Lower lobe of right lung (tissue), 2 donors: ENCODE data around the gene UGT2B10. TPM values are rescaled to one million over a fixed set of nuclear protein-coding genes. Genes with fewer than 3 reads are reported as not detected.

Experiments used
- ATAC-seq, 2 donors: fragments of 200-7000 bp; cut with Tn5 transposase; one replicate each; pipeline ENCODE4 v1.9.1; 2020 to 2022; ENCODE audit warnings: mild to moderate bottlenecking in 2 of 2, moderate library complexity in 2 of 2
- DNase-seq: peaks from one replicate; pipeline ENCODE4 v3.0.0-alpha.2; 2020
- H3K27ac ChIP-seq: fragments of 200-600 bp; one replicate; pipeline ENCODE4 v1.8.0; 2022
- H3K27me3 ChIP-seq: fragments of 200-600 bp; one replicate; pipeline ENCODE4 v1.8.0; 2022; ENCODE audit warnings: low read depth
- H3K36me3 ChIP-seq: fragments of 200-600 bp; one replicate; pipeline ENCODE4 v1.8.0; 2022; ENCODE audit warnings: mild to moderate bottlenecking
- H3K4me1 ChIP-seq: fragments of 200-600 bp; one replicate; pipeline ENCODE4 v1.8.0; 2022
- H3K4me3 ChIP-seq: fragments of 200-600 bp; one replicate; pipeline ENCODE4 v1.8.0; 2022; ENCODE audit warnings: mild to moderate bottlenecking
- H3K9me3 ChIP-seq: fragments of 200-600 bp; one replicate; pipeline ENCODE4 v1.8.0; 2022
- intact Hi-C: fragments of 100-400 bp; cut with DNase I; formaldehyde crosslinking; loops from one replicate; pipeline ENCODE4 v1.11.0; 2022
- total RNA-seq: library from RNA; stranded (reverse); fragmentation: NEBNext Ultra II Directional; extraction: Animal tissue kit (Norgen Biotek cat#: 25700); gene quantifications from one replicate; pipeline ENCODE4 v1.2.1, GENCODE V29; 2021
- TF ChIP-seq, protein P1 (sequence below): fragments of 200-600 bp; IDR thresholded peaks from one replicate; pipeline ENCODE4 v1.8.0; 2022; ENCODE audit warnings: antibody characterized with exemption, mild to moderate bottlenecking
- donor health status: DM: no; HTN: yes; CAD: no; lungs with severe emphysema.

Gene UGT2B10
- total RNA-seq, 1 donor from 2014 or later = not detected

DNA sequence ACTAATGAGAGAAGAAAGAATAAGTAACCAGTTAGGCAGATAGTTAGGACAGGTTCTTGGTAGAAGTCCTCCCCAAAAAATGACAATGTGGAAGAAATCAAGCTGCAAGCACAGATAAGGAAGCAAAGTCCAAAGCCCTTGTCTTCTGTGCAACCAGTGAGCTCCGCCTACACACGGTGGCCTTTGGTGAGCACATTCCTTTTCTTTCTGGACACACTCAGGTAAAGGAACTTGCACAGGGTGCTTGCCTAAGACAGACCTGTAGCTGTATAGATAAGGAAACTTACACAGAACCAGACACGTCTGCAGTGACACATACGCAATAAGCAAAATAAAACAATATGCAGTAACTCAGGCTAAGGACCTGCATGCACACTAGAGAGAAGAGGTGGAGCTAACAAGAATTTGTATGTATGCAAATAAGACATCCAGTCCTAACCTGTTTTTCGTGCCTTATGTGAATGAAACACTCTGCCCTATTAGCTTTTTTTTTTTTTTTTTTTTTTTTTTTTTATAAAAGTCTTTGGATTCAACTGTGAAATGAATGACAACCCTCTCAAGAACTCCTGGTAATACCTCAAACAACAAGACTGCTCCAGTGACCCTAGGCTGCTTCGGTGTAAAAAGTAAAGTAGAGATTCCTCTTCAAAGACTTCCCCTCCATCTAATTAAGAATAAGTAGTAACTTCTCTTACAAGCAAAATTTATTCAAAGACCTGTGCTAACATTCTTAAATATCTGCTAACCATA, 48.8 kb downstream of the UGT2B10 start:
- intact Hi-C loops = no loop called here
- Histone ChIP-seq H3K4me3 (no peak overlapping the region), H3K4me1 (no peaks in the 10 kb centered on the region), H3K27ac (no peak overlapping the region), H3K27me3 (no peaks in the 10 kb centered on the region), H3K9me3 (no peaks in the 10 kb centered on the region), H3K36me3 (no peaks in the 10 kb centered on the region)
- peak; percentile 63 to 77 for ATAC-seq
- TF ChIP-seq, protein P1, sequence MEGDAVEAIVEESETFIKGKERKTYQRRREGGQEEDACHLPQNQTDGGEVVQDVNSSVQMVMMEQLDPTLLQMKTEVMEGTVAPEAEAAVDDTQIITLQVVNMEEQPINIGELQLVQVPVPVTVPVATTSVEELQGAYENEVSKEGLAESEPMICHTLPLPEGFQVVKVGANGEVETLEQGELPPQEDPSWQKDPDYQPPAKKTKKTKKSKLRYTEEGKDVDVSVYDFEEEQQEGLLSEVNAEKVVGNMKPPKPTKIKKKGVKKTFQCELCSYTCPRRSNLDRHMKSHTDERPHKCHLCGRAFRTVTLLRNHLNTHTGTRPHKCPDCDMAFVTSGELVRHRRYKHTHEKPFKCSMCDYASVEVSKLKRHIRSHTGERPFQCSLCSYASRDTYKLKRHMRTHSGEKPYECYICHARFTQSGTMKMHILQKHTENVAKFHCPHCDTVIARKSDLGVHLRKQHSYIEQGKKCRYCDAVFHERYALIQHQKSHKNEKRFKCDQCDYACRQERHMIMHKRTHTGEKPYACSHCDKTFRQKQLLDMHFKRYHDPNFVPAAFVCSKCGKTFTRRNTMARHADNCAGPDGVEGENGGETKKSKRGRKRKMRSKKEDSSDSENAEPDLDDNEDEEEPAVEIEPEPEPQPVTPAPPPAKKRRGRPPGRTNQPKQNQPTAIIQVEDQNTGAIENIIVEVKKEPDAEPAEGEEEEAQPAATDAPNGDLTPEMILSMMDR = no peak
- no peak for DNase-seq

DNA sequence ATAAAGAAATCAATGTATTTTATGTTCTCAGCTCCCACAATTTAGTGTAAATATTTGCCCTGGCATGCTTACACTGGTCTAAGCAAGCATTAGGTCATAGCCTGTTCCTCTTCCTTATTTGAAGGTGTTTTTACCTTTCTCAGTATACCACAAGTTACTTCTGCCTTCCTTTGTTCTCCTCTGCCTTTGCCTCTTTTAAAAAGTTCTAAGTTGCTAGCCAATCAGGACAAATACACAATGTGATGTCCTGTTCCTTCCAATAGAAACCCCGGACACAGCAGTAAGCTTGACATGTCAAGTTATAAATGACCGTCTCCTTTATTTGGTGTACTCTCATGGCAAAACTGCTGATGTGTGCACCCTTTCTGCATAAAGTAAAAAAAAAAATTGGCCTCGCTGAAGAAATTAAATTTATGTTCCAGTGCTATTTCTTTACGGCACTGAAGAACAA, 49.4 kb downstream of the UGT2B10 start:
- intact Hi-C loops = no loop called here
- Histone ChIP-seq H3K9me3 (no peaks in the 10 kb centered on the region), H3K4me1 (no peaks in the 10 kb centered on the region), H3K27ac (no peak overlapping the region), H3K4me3 (no peak overlapping the region), H3K36me3 (no peaks in the 10 kb centered on the region), H3K27me3 (no peaks in the 10 kb centered on the region)
- ATAC-seq (peak in 1 of 2 donors; percentile 87), DNase-seq (no peak)
- TF ChIP-seq, protein P1 = no peak

DNA sequence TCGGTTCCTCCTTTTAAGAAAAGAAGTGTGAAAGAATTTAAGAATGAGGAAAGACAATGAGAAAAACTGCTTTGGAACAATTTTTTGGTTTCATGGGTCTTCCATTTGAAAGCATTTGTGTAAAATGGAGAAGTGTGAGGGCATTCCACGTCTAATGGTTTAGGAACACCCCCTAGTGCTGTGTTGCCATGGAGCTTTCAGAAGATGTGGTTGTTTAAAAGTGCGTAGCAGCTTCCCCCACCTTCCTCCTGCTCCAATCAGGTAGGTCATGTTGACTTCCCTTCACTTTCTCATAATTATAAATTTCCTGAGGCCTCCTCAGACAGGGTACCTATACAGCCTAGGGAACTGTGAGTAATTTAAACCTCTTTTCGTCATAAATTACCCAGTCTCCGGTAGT, 50.0 kb downstream of the UGT2B10 start:
- TF ChIP-seq, protein P1 = no peak
- Histone ChIP-seq H3K9me3 (no peaks in the 10 kb centered on the region), H3K4me1 (no peaks in the 10 kb centered on the region), H3K27ac (no peak overlapping the region), H3K4me3 (no peak overlapping the region), H3K27me3 (no peaks in the 10 kb centered on the region), H3K36me3 (no peaks in the 10 kb centered on the region)
- ATAC-seq = no peak
- intact Hi-C loops = no loop called here
- DNase-seq = no peak

DNA sequence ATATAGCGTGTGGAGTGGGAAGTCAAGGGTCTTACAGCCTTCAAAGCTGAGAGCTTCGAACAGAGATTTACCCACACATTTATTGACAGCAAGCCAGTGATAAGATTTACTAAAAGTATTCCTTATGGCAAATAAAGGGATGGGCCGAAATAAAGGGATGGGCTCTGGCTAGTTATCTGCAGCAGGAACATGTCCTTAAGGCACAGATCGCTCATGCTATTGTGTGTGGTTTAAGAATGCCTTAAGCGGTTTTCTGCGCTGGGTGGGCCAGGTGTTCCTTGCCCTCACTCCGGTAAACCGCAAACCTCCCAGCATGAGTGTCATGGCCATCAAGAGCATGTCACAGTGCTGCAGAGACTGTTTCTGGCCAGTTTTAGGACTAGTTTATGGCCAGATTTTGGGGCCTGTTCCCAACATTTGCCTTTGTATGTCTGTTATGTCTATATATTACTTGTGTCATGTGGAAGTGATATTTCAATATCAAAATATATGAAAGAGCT, 53.5 kb downstream of the UGT2B10 start:
- H3K4me1 ChIP-seq = no peaks in the 10 kb centered on the region
- TF ChIP-seq, protein P1 = no peak
- H3K4me3 ChIP-seq = no peak overlapping the region
- no peaks in the 10 kb centered on the region for H3K27me3 ChIP-seq
- DNase-seq (no peak), ATAC-seq (no peak)
- H3K9me3 ChIP-seq = no peaks in the 10 kb centered on the region
- intact Hi-C loops = no loop called here
- no peaks in the 10 kb centered on the region for H3K36me3 ChIP-seq
- no peak overlapping the region for H3K27ac ChIP-seq

DNA sequence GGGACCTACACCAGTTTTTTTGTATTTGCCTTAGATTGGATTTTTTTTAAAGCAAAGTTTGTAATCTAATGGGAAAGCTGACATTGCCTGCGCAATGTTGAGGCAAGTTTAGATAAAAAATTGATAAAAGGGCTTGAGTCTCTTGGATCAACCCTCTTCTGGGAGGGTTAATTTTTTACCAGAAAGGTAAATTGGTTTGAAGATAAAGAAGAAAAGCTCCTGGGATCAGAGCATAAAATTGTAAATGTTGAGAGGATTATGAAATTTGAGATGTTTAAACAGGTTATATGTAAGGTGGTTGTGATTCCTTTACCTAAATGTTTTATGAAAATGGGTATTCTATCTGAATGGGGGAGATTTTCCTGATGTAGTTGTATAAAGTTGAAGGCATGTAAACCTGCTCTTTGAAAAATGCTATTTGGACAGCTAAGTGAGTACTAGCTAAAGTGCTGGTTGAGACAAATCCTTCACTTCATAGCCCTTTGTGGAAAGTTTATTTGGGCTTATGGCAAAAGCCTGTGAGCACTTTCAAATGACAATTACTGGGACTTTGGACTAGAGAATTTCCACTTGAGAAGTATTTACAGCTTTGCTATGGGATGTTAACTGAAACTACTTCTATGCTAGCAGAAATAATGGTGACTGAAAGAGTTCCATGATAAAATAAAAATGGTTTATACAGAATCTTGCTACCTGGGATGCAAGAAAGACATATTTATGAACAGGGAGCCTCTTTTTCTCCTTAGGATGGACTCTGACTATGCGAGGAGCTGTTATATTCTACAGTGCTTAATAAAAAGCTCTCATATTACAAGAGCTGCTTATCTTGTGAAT, 56.2 kb downstream of the UGT2B10 start:
- H3K27ac ChIP-seq = no peak overlapping the region
- H3K4me1 ChIP-seq = no peaks in the 10 kb centered on the region
- H3K4me3 ChIP-seq = no peak overlapping the region
- H3K27me3 ChIP-seq = no peaks in the 10 kb centered on the region
- intact Hi-C loops = no loop called here
- H3K9me3 ChIP-seq = no peaks in the 10 kb centered on the region
- TF ChIP-seq, protein P1 = no peak
- no peaks in the 10 kb centered on the region for H3K36me3 ChIP-seq
- ATAC-seq (peak; percentile 43 to 62), DNase-seq (no peak)
